ES-I3 (cell line): ENCODE results near the gene GAL3ST2.

Experiments
- H3K36me3 ChIP-seq: 2 replicates; pipeline ENCODE4 v1.6.1; 2013; ENCODE audit warnings: mild to moderate bottlenecking, low read length, control low read depth, moderate library complexity; ENCODE audit not compliant: insufficient read depth
- H3K4me1 ChIP-seq: 2 replicates; pipeline ENCODE4 v1.6.1; 2013; ENCODE audit warnings: mild to moderate bottlenecking, control low read depth, low read length; ENCODE audit not compliant: insufficient read depth
- H3K9ac ChIP-seq: 2 replicates; pipeline ENCODE4 v1.6.1; 2013; ENCODE audit warnings: low read depth, mild to moderate bottlenecking, low read length, moderate library complexity
- H3K9me3 ChIP-seq: 2 replicates; pipeline ENCODE4 v1.6.1; 2013; ENCODE audit warnings: mild to moderate bottlenecking, low read length, moderate library complexity; ENCODE audit not compliant: control insufficient read depth, insufficient read depth

GAL3ST2 gene

GRCh38 chr2:241768850-241769249 is 7.8 kb upstream of the GAL3ST2 start:
- Histone ChIP-seq H3K36me3 (no peaks in the 10 kb centered on the region), H3K9ac (no peak overlapping the region), H3K9me3 (no peaks in the 10 kb centered on the region), H3K4me1 (peaks cover 11% of the 10 kb centered on the region; the same call in 1 of the 2 replicates)

GRCh38 chr2:241769819-241770184 is 6.8 kb upstream of the GAL3ST2 start:
- no peak overlapping the region for H3K9ac ChIP-seq
- H3K9me3 ChIP-seq = no peaks in the 10 kb centered on the region
- no peaks in the 10 kb centered on the region for H3K36me3 ChIP-seq
- peaks cover 11% of the 10 kb centered on the region; the same call in 1 of the 2 replicates for H3K4me1 ChIP-seq

- Histone ChIP-seq H3K9ac (no peak overlapping the region), H3K9me3 (no peaks in the 10 kb centered on the region), H3K36me3 (no peaks in the 10 kb centered on the region), H3K4me1 (peaks cover 11% of the 10 kb centered on the region; the same call in 1 of the 2 replicates)
These were observed 6.3 kb upstream of the GAL3ST2 start for GRCh38 chr2:241770185-241770935.

- Histone ChIP-seq H3K4me1 (peaks cover 11% of the 10 kb centered on the region; the same call in 1 of the 2 replicates), H3K9ac (no peak overlapping the region), H3K9me3 (no peaks in the 10 kb centered on the region)
These were observed 5.7 kb upstream of the GAL3ST2 start for GRCh38 chr2:241770936-241771285.

GRCh38 chr2:241771286-241772062 is 5.1 kb upstream of the GAL3ST2 start:
- H3K9me3 ChIP-seq = no peaks in the 10 kb centered on the region
- H3K36me3 ChIP-seq = no peaks in the 10 kb centered on the region
- no peak overlapping the region for H3K9ac ChIP-seq
- H3K4me1 ChIP-seq = peaks cover 15% of the 10 kb centered on the region; the same call in 1 of the 2 replicates

More at GRCh38 chr2:241770936-241771285, 5.7 kb upstream of the GAL3ST2 start:
- no peaks in the 10 kb centered on the region for H3K36me3 ChIP-seq

GRCh38 chr2:241772063-241772499 is 4.5 kb upstream of the GAL3ST2 start:
- Histone ChIP-seq H3K36me3 (no peaks in the 10 kb centered on the region), H3K9me3 (no peaks in the 10 kb centered on the region), H3K4me1 (peaks cover 19% of the 10 kb centered on the region; the same call in 1 of the 2 replicates), H3K9ac (no peak overlapping the region)

- Histone ChIP-seq H3K9me3 (no peaks in the 10 kb centered on the region), H3K9ac (no peak overlapping the region), H3K36me3 (no peaks in the 10 kb centered on the region), H3K4me1 (peaks cover 29% of the 10 kb centered on the region; the same call in 1 of the 2 replicates)
These were observed 2.9 kb upstream of the GAL3ST2 start for GRCh38 chr2:241773511-241774418.

- Histone ChIP-seq H3K9ac (no peak overlapping the region), H3K36me3 (no peaks in the 10 kb centered on the region), H3K9me3 (no peaks in the 10 kb centered on the region; the same call in 1 of the 2 replicates), H3K4me1 (peaks cover 29% of the 10 kb centered on the region; the same call in 1 of the 2 replicates)
These were observed 2.0 kb upstream of the GAL3ST2 start for GRCh38 chr2:241774419-241775222.

- H3K9me3 ChIP-seq = peaks cover under 1% of the 10 kb centered on the region; the same call in 1 of the 2 replicates
- no peaks in the 10 kb centered on the region for H3K36me3 ChIP-seq
- peaks cover 29% of the 10 kb centered on the region; the same call in 1 of the 2 replicates for H3K4me1 ChIP-seq
- H3K9ac ChIP-seq = no peak overlapping the region
These were observed 1.1 kb upstream of the GAL3ST2 start for GRCh38 chr2:241775223-241776177.

- Histone ChIP-seq H3K36me3 (no peaks in the 10 kb centered on the region), H3K9ac (no peak overlapping the region), H3K4me1 (peaks cover 21% of the 10 kb centered on the region; the same call in 1 of the 2 replicates), H3K9me3 (peaks cover 9% of the 10 kb centered on the region)
These were observed 606 bp downstream of the GAL3ST2 start for GRCh38 chr2:241777170-241777685.

- Histone ChIP-seq H3K4me1 (peaks cover 18% of the 10 kb centered on the region; the same call in 1 of the 2 replicates), H3K9ac (no peak overlapping the region), H3K9me3 (peaks cover 9% of the 10 kb centered on the region), H3K36me3 (no peaks in the 10 kb centered on the region)
These were observed 1.3 kb downstream of the GAL3ST2 start for GRCh38 chr2:241777686-241778627.
